ENCODE measurements around the gene NMUR1.
A peak's percentile ranks its signal among the peaks of the same experiment; 100 is the strongest.
"Not testable (repeated sequence)": the region's sequence is repeated elsewhere in the genome, so short reads cannot be mapped to it uniquely, and the experiment has no call there.

The NMUR1 gene, protein sequence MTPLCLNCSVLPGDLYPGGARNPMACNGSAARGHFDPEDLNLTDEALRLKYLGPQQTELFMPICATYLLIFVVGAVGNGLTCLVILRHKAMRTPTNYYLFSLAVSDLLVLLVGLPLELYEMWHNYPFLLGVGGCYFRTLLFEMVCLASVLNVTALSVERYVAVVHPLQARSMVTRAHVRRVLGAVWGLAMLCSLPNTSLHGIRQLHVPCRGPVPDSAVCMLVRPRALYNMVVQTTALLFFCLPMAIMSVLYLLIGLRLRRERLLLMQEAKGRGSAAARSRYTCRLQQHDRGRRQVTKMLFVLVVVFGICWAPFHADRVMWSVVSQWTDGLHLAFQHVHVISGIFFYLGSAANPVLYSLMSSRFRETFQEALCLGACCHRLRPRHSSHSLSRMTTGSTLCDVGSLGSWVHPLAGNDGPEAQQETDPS

DNA sequence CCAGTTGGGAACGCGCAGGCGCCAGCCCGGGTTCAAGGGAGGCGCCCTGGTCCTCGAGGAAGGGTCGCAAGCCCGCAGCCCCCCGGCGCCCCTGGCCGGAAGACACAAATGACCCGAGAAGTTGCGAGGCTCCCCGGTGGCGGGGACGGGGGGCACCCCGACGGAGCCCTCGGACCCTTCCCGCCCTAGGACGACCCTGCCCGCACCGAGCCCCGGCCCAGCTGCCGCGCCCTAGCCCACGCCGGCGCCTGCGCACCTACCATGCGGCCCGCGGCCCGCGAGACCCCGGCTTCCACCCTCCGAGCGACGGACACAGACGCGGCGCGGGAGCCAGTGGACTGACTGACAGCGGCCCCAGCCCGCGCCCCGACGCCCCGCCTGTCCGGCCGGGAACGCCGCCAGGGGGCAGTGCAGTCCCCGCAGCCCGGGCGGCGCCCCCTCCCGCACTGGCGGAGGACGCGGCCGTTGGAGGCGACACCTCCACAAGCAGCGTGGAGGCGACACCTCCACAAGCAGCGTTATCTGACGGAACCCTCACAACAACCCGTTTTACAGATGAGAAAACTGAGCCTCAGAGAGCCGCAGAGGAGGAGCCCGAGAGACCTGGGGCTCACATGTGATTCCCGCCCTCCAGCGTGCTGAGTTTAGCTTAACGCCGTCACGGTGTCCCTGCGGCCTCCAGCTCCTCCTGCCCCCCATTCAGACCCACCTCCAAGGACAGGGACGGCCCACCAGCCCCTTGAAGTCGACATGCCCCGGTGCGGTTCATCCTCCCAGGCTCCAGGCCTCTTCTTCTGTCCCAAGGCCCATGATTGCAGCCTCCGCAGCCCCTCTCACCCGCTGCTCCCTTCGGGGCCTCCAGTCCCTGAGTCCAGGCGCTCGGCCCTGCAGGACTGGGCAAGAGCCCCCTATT, at the start of gene NMUR1:
NMUR1 (minus strand) TSS at position 347 of the 913 bp plus-strand sequence; CDS start at position 263, 84 bp downstream.
- peak within 1 kb of the TSS; percentile 11 for H3K4me2 ChIP-seq (ENCODE audit: low read depth, low read length, poor library complexity, severe bottlenecking)
- no peaks in the 10 kb centered on the region for H3K79me2 ChIP-seq (ENCODE audit: insufficient read depth, low read length)
- no peaks in the 10 kb centered on the region for H3K9me3 ChIP-seq (ENCODE audit: insufficient read depth, low read length)
- H3F3A ChIP-seq (ENCODE audit: insufficient read depth), result no peaks in the 10 kb centered on the region
- no peaks in the 10 kb centered on the region for H3K27me3 ChIP-seq (ENCODE audit: low read length)
- TF ChIP-seq EZH2phosphoT487 (conservative IDR thresholded peaks at IDR 0.05; ENCODE audit: low read length), result no peak
- TF ChIP-seq, protein P1, sequence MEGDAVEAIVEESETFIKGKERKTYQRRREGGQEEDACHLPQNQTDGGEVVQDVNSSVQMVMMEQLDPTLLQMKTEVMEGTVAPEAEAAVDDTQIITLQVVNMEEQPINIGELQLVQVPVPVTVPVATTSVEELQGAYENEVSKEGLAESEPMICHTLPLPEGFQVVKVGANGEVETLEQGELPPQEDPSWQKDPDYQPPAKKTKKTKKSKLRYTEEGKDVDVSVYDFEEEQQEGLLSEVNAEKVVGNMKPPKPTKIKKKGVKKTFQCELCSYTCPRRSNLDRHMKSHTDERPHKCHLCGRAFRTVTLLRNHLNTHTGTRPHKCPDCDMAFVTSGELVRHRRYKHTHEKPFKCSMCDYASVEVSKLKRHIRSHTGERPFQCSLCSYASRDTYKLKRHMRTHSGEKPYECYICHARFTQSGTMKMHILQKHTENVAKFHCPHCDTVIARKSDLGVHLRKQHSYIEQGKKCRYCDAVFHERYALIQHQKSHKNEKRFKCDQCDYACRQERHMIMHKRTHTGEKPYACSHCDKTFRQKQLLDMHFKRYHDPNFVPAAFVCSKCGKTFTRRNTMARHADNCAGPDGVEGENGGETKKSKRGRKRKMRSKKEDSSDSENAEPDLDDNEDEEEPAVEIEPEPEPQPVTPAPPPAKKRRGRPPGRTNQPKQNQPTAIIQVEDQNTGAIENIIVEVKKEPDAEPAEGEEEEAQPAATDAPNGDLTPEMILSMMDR (IDR thresholded peaks at IDR 0.05; ENCODE audit: insufficient read depth, low read length, poor library complexity, severe bottlenecking), result peak; percentile 77
- no peaks in the 10 kb centered on the region for H4K20me1 ChIP-seq (ENCODE audit: low read depth, low read length)
- no peaks in the 10 kb centered on the region for H3K9me2 ChIP-seq (replicated peaks; ENCODE audit: insufficient read depth, low read length)
- H3K27ac ChIP-seq (ENCODE audit: low read depth, low read length), result no peak within 1 kb of the TSS
- no peak within 1 kb of the TSS for H3K4me3 ChIP-seq (ENCODE audit: insufficient read depth, low read length, poor library complexity, severe bottlenecking)
- H2AFZ ChIP-seq (ENCODE audit: low read depth, low read length, severe bottlenecking), result no peak within 1 kb of the TSS
- H3K36me3 ChIP-seq (ENCODE audit: low read length), result no peaks in the 10 kb centered on the region
- H3K9ac ChIP-seq (ENCODE audit: low read length), result no peak within 1 kb of the TSS

DNA sequence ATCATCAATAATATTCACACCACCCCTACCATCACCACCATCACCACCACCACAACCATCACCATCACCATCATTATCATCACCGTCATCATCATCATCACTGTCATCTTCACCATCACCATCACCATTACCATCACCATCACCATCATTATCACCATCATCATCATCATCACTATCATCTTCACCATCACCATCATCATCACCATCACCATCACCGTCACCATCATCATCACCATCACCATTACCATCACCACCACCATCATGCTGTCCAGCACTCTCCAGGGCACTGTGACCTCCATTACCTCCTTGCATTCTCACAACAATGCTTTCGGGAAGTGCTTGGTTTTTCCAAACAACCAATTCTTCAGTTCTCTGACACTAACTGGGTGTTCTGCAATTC, 49.3 kb upstream of the NMUR1 start:
- H3K9me3 ChIP-seq (ENCODE audit: insufficient read depth, low read length), result no peaks in the 10 kb centered on the region
- no peaks in the 10 kb centered on the region for H3K79me2 ChIP-seq (ENCODE audit: insufficient read depth, low read length)
- H3K9ac ChIP-seq (ENCODE audit: low read length), result no peak overlapping the region
- TF ChIP-seq, protein P1 (IDR thresholded peaks at IDR 0.05; ENCODE audit: insufficient read depth, low read length, poor library complexity, severe bottlenecking), result no peak
- TF ChIP-seq EZH2phosphoT487 (conservative IDR thresholded peaks at IDR 0.05; ENCODE audit: low read length), result no peak
- no peak overlapping the region for H3K4me2 ChIP-seq (ENCODE audit: low read depth, low read length, poor library complexity, severe bottlenecking)
- H3K27ac ChIP-seq (ENCODE audit: low read depth, low read length), result no peak overlapping the region
- no peaks in the 10 kb centered on the region for H3F3A ChIP-seq (ENCODE audit: insufficient read depth)
- no peaks in the 10 kb centered on the region for H4K20me1 ChIP-seq (ENCODE audit: low read depth, low read length)
- no peak overlapping the region for H3K4me3 ChIP-seq (ENCODE audit: insufficient read depth, low read length, poor library complexity, severe bottlenecking)
- H3K27me3 ChIP-seq (ENCODE audit: low read length), result no peaks in the 10 kb centered on the region
- H2AFZ ChIP-seq (ENCODE audit: low read depth, low read length, severe bottlenecking), result no peak overlapping the region
- no peaks in the 10 kb centered on the region for H3K36me3 ChIP-seq (ENCODE audit: low read length)
- H3K9me2 ChIP-seq (replicated peaks; ENCODE audit: insufficient read depth, low read length), result no peaks in the 10 kb centered on the region

DNA sequence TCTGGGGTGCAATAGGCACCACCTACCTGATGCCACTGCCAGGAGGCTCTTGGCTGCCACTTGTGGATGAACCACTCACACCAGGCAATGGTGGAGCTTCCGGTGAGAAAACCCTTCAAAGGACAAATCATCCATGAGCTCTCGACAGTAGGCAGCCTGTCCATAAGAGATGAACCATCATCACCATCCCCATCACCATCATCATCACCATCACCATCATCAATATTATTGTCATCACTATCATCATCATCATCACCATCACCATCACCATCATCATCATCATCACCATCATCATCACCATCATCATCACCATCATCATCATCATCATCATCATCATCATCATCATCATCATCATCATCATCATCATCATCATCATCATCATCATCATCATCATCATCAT, 48.4 kb upstream of the NMUR1 start:
- not testable (repeated sequence) for H4K20me1 ChIP-seq (ENCODE audit: low read depth, low read length); H3K79me2 ChIP-seq (ENCODE audit: insufficient read depth, low read length); H3F3A ChIP-seq (ENCODE audit: insufficient read depth); H3K4me3 ChIP-seq (ENCODE audit: insufficient read depth, low read length, poor library complexity, severe bottlenecking); H3K27ac ChIP-seq (ENCODE audit: low read depth, low read length); H3K9me3 ChIP-seq (ENCODE audit: insufficient read depth, low read length); H3K9me2 ChIP-seq (replicated peaks; ENCODE audit: insufficient read depth, low read length); H3K4me2 ChIP-seq (ENCODE audit: low read depth, low read length, poor library complexity, severe bottlenecking); H3K27me3 ChIP-seq (ENCODE audit: low read length); H3K36me3 ChIP-seq (ENCODE audit: low read length); H3K9ac ChIP-seq (ENCODE audit: low read length); H2AFZ ChIP-seq (ENCODE audit: low read depth, low read length, severe bottlenecking)

Data from SU-DHL-6 (cell line).